HG02763 (cell line): ENCODE results near the gene SPOP.
"Not testable (repeated sequence)": the region's sequence is repeated elsewhere in the genome, so short reads cannot be mapped to it uniquely, and the experiment has no call there.

Source experiments
- ATAC-seq: cut with Tn5 transposase; IDR thresholded peaks from one replicate; pipeline ENCODE4 v1.9.1; 2021; ENCODE audit warnings: mild to moderate bottlenecking, moderate library complexity; ENCODE audit not compliant: unreplicated experiment

Gene SPOP

DNA sequence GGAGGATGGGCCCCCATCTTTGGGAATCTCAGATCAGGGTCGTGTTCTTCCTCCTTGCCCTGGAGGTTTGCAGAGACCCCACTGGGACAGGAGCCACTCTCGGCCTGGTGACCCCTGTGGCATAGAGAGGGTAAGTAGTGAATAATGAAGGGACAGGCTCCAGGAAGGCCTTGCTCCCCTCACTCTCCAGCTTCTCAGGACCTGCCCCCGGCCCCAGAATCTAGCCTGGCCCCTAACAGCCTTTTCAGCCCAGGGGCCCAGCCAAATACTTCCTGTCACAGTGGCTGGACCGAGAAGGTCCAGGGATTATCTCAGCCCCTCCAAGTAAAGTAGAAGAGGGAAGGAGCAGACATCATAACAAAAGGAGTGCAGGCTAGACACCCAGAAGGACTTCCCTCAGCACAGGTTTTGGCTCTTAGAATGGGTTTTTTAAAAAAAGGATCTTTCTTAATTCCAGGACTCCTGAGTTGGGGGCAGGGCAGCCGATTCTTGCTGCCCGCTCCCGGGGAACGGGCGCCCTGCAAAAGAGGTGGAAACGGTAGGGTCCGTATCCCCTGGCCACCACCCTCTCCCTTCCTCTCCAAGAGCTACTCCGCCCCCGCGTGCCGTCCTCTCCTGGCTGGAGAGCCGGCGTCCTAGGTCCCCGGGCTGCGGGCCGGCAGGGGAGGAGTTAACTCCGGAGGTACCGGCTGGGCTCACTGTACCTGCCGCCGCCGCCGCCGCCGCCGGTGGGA lies 102.8 kb downstream of the SPOP start:
- no peak for ATAC-seq

- ATAC-seq = no peak
These were observed 103.5 kb downstream of the SPOP start for GRCh38 chr17:49574323-49574781.

DNA sequence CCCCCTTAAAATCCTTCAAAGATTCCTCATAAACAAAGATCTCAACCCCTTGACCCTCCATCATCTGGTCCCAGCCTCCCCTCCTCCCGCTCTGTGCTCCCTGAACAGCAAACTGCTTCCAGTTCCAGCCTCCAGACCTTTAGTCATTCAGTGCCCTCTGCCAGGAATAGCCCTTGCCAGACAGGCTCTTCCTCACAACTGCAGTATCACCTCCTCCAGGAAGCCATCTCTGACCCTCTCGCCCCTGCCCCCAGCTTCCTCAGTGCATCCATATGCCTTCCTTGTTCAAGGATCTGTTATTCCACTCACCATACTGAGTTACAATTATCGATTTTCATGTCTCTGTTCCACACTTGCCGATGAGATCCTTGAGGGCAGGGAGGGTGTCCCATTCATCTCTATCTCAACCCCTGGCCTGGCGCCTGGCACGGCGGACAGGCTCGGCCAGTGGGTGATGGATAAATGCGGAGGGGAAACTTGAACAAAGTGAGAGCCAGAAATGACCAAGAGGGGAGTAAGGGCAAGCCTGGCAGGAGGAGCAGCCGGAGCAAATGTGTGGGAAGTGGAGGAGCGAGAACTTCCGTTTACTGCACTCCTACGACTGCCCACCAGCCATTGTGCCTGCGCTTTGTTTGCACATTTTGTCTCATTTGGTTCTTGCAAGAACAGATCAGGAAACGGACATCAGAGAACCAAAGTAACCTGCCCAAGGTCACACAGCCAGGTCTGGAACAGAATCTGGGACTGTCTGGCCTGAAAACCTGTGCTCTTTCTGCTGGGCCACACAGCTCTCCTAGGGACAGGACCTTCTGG lies 104.2 kb downstream of the SPOP start:
- no peak for ATAC-seq

DNA sequence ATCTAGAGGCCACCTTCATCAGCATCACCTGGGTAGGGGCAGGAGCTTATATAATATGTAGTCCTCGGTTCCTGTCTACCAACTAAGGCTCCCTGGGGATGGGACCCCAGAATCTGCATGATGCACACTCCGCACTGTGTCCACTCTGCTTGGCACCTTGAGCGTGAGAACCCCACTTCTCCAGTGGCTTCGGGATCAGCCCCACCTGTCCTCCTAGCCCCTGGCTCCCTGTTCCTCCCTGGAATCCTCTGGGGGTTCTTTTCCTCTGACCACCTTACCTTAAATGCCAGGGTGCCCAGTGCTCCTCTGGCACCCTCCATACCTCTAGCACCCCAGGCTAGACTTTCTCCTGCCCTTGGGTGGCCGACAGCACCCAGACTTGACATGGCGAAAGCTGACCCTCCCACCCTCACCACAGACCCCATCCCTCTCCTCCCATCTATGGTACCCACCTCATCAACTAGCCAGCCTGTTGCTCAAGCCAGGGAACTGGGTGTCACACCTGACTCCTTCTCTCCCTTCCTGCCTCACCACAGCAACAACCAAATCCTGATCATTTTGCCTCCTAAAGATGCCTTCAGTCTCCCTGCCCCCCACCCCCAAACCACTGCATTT lies 105.0 kb downstream of the SPOP start:
- ATAC-seq = no peak

DNA sequence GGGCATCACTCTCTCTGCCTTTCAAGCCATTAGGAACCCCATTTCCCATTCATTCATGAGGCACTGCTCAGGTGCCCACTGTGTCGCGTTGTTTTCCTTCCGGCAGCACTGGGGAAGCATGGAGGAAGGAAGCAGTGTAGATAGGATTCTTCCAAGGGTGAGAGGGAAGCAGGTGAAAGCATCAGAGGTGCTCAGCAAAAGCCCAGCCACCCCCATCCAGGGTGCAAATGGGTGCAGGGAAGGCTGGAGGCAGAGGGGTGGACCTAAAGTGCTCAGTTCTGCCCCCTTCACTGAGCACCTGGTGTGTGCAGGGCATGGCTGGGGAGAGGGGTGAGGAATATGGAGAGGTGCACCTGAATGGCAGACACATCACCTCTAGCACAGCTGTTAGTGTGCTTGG lies 105.7 kb downstream of the SPOP start:
- ATAC-seq = no peak

DNA sequence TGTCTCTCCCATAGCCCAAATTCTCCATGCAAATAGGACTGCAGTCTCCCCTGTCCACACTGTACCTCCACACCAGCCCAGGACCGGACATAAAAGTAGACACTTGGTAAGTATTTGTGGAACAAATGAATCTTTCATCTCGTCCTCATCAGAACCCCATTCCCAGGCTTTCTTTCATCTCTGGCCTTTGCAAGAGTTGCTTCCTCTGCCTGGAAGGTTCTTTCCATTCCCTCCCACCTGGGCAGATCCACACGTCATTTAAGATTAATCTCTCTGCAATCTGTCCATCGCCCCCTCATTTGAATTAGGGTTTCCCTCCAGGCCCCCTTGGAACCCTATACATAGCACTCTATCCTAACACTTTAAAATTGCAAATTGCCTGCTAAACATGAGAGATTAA lies 106.1 kb downstream of the SPOP start:
- ATAC-seq = no peak

DNA sequence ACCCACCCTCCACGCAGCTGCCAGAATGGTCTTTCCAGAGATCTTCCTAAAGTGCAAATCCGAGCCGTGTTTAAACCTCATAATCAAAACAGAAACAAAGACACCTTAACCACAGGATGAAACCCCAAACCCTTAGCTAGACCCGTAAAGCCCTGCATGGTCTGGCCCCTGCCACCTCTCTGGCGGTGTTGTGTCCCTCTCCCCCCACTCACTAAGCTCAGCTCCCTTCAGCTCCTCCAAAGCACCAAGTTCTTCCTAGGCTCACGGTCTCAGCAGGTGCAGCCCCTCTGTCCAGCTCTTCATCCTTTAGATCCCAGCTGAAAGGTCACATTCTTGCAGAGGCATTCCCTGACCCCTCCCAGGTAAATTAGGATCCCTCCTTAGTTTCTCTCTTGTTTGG lies 106.6 kb downstream of the SPOP start:
- no peak for ATAC-seq

DNA sequence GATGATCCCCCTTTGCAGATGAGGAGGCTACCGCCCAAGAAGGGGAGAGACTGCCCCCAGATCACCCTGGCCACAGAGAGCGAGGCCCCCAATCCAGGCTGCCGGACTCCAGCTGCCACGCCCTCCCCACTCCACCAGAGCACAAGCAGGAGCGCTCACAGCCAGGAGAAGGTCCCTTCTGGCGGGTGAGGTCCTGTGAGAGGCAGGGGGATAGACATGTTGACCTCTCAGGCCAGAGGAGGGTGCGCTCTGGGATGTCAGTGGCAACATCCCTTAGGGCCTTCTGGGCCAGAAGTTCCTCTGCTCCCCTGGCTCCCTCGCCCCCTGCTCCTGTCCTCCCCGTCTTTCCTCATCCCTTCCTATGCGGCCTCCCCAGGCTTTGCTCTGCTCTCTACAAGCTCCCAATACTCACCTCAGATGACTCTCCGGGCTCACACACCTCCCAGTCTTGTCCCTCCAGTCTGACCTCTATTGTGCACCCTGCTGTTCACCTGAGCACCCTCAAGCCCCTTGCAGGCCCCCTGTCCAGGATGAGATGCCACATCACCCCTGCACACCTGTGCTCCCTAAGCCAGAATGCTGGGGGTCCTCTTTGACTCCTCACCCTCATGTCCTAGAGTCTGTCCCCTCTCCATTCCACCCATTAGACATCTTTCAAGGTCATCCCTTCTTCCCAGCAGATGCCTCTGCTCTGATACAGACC lies 107.2 kb downstream of the SPOP start:
- no peak for ATAC-seq

DNA sequence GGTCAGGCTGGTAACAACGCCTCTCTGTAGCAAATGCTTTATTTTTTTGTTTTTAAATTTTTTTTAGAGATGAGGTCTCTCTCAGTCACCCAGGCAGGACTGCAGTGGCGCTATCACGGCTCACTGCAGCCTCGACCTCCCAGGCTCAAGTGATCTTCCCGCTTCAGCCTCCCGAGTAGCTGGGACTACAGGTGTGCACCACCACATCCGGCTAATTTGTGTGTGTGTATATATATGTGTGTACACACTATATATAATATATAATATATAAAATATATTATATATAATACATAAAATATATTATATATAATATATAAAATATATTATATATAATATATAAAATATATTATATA lies 109.2 kb downstream of the SPOP start:
- ATAC-seq = not testable (repeated sequence)

DNA sequence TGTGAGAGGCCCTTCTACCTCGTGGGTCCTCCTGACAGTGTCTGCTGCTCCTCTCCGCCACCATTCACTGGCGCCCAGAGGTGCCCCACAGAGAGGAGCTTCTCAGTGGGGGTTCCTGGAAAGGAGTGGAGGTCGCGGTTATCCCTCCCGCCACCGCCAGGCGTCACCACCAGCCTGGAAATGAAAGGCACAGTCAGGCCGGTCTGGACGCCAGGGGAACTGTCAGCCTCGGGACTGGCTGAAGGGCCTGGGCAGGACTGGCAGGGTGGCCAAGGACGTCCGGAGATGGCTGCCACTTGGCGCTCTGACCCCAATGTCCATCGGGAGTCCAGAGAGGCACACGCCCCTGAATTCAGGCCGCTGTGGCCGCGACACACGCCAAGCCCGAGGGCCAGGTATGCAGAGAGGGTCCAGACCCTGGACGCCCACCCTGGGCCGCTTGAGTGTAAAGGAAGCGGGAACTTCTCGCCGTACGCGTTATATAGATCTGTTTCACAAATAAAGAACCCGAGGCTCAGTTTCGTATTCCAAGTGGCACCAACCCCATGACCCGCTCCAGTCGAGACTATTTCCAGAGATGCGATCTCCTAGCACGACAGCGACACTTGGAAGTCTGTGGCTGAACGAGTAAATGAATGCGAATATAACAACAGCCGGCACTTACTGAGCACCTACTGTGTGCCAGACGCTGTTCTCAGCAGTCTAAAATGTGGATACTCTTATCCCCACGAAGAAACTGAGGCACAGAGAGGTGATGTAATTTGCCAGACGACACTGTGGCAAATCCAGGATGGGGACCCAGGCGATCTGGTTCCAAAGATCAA lies 109.8 kb downstream of the SPOP start:
- no peak for ATAC-seq

GRCh38 chr17:49567104-49567521 lies 110.8 kb downstream of the SPOP start:
- no peak for ATAC-seq

DNA sequence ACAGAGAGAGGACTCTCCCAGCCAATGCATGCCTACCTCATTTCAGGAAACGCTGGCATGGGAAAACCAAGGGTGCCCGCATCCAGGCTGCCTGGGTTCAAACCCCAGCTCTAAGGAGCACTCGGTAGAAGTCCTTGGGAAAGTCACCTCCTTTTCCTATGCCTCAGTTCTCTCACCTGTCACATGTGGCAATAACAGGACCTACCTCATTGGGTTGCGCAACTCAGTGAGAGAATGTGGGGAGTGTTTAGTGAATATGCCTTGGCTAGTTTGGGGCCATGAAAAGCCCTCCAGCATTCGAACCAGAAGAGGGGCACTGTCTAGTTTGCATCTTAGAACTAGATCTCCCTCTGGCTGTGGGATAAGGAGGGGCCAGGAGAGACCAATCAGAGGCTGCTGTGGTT lies 111.2 kb downstream of the SPOP start:
- no peak for ATAC-seq

DNA sequence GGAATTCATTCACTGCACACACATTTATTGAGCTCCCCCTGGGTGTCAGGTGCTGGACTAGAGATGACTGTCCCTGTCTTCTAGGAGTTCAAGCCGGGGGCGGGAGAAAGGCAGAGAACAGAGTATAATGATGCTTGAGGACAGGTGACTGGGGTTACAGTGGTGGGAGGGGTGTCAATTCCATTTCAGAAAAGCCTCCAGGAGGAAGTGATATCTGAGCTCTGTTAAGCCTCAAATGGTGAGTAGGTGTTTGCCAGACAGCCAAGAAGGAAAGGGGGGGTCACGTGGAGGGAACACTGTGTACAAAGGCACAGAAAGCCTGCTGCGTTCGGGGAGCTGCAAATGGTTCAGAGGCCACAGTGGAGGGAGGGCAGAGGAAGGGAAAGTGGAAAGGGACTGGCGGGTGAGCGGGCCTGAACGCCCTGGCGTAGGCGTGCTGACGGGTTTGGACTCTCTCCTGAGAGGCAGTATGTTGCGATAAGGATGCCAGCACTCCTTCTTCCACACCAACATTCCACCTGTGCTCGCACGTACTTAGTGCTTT lies 111.9 kb downstream of the SPOP start:
- no peak for ATAC-seq

GRCh38 chr17:49564638-49565037 lies 113.3 kb downstream of the SPOP start:
- no peak for ATAC-seq

DNA sequence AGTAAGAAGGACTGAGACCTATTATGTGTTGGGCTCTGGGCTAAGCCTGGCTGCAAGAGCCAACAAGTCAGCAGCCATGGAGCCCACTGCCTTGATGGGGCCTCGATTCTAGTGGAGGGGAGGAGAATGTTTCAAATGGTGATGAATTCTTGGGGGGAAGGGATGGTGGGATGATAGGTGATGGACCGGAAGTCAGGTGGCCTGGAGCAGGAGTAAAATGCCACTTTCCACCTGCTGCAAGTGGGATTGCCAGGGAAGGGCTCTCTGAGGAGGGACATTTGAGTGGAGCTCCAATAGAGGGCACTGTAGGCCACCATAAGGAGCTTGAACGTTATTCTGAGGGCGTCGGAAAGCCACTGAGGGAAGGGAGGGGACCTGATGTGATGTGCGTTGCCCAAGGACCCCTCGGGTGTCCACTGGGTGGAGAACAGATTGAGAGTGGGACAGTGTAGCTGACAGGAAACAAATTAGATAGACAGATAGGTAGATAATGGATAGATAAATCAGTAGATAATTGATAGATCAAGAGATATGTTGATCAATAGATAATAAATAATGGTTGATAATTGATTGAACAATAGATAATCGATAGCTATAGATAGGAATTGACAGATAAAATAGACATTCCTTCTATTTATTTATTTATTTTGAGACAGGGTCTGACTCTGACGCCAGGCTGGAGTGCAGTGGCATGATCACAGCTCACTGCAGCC lies 120.4 kb downstream of the SPOP start:
- ATAC-seq = no peak

- no peak for ATAC-seq
These were observed 121.5 kb downstream of the SPOP start for GRCh38 chr17:49556223-49556943.

GRCh38 chr17:49555495-49556222 lies 122.2 kb downstream of the SPOP start:
- ATAC-seq = no peak
